PC-3 (cell line): ENCODE measurements around the gene USH1G. TPM values are rescaled to one million over a fixed set of nuclear protein-coding genes. Genes with fewer than 3 reads are reported as not detected.

Source experiments
- ATAC-seq: fragments of 200-7000 bp; cut with Tn5 transposase; 2 replicates; pipeline ENCODE4 v1.9.1; 2020; ENCODE audit warnings: mild to moderate bottlenecking, moderate library complexity
- BruUV-seq: library from RNA; stranded (reverse); fragments of 400-500 nt; replicated peaks from 2 replicates; lab custom pipeline; 2021; lab: Mats Ljungman, UMichigan
- CTCF ChIA-PET: fragments of 300-600 bp; sonication (Branson Sonifier 250); formaldehyde crosslinking; loops from one replicate; lab custom pipeline; 2022; ENCODE audit warnings: antibody characterized with exemption; lab: Charles Lee
- POLR2A ChIA-PET: fragments of 300-600 bp; sonication (Branson Sonifier 250); formaldehyde crosslinking; loops from one replicate; lab custom pipeline; 2022; ENCODE audit warnings: antibody characterized with exemption; ENCODE audit not compliant: unreplicated experiment; lab: Charles Lee
- DNase-seq: peaks from one replicate; pipeline ENCODE4 v3.0.0-alpha.2; 2015
- H2AFZ ChIP-seq: fragments of 300-600 bp; sonication (generic); 2 replicates; pipeline ENCODE4 v1.6.0; 2016; ENCODE audit warnings: antibody characterized with exemption, low read length
- H3F3A ChIP-seq: fragments of 300-600 bp; sonication (generic); one replicate; pipeline ENCODE4 v1.6.0; 2017; ENCODE audit warnings: antibody characterized with exemption, low read length, control low read depth, mild to moderate bottlenecking; ENCODE audit not compliant: unreplicated experiment
- H3K27ac ChIP-seq: fragments of 300-600 bp; sonication (generic); 2 replicates; pipeline ENCODE4 v1.5.1; 2016; ENCODE audit warnings: mild to moderate bottlenecking, low read length
- H3K27me3 ChIP-seq: fragments of 300-600 bp; sonication (generic); 2 replicates; pipeline ENCODE4 v1.6.1; 2016; ENCODE audit warnings: low read length, mixed read lengths
- H3K36me3 ChIP-seq: fragments of 300-600 bp; sonication (generic); 2 replicates; pipeline ENCODE4 v1.6.1; 2016; ENCODE audit warnings: low read depth, mixed run types, low read length, mixed read lengths
- H3K4me1 ChIP-seq: fragments of 300-600 bp; sonication (generic); 2 replicates; pipeline ENCODE4 v1.5.1; 2016; ENCODE audit warnings: low read length; ENCODE audit not compliant: insufficient read depth
- H3K4me2 ChIP-seq: fragments of 300-600 bp; sonication (generic); 2 replicates; pipeline ENCODE4 v1.6.0; 2016; ENCODE audit warnings: low read length
- H3K4me3 ChIP-seq: fragments of 300-600 bp; sonication (generic); 2 replicates; pipeline ENCODE4 v1.5.1; 2016; ENCODE audit warnings: mild to moderate bottlenecking, low read length, mixed read lengths
- H3K79me2 ChIP-seq: fragments of 300-600 bp; sonication (generic); 2 replicates; pipeline ENCODE4 v1.6.1; 2017; ENCODE audit warnings: low read length, mixed read lengths
- H3K9ac ChIP-seq: fragments of 300-600 bp; sonication (generic); 2 replicates; pipeline ENCODE4 v1.6.0; 2016; ENCODE audit warnings: mild to moderate bottlenecking, low read length
- H3K9me2 ChIP-seq: fragments of 300-600 bp; sonication (generic); replicated peaks from 2 replicates; pipeline ENCODE4 v1.6.1; 2016; ENCODE audit warnings: mixed run types, low read length, mixed read lengths
- H3K9me3 ChIP-seq: fragments of 300-600 bp; sonication (generic); 2 replicates; pipeline ENCODE4 v1.6.1; 2016; ENCODE audit warnings: low read length, mixed read lengths
- H4K20me1 ChIP-seq: fragments of 300-600 bp; sonication (generic); 2 replicates; pipeline ENCODE4 v1.6.1; 2016; ENCODE audit warnings: low read length, mixed read lengths
- CTCF ChIP-seq: fragments of 300-600 bp; sonication (generic); conservative IDR thresholded peaks from 2 replicates; pipeline ENCODE4 v1.5.1; 2017; ENCODE audit warnings: antibody characterized with exemption, low read depth, mild to moderate bottlenecking, low read length
- EZH2 ChIP-seq: fragments of 300-600 bp; sonication (generic); IDR thresholded peaks from one replicate; pipeline ENCODE4 v1.6.1; 2017; ENCODE audit warnings: antibody characterized with exemption, mild to moderate bottlenecking, low read length; ENCODE audit not compliant: unreplicated experiment
- EZH2phosphoT487 ChIP-seq: fragments of 300-600 bp; sonication (generic); IDR thresholded peaks from 2 replicates; pipeline ENCODE4 v1.6.1; 2018; ENCODE audit warnings: mild to moderate bottlenecking, antibody characterized with exemption, low read length, borderline replicate concordance
- intact Hi-C: fragments of 100-400 bp; cut with micrococcal nuclease; formaldehyde crosslinking; loops from 2 replicates; pipeline ENCODE4 v1.9.0; 2023
- total RNA-seq: library from RNA; depleted of rRNA; stranded (reverse); fragments of >200 nt; gene quantifications from 2 replicates; pipeline ENCODE4 v1.2.3, GENCODE V29; 2014

The USH1G gene
- total RNA-seq, 1 experiment from 2014 or later: 0.04 TPM

- Histone ChIP-seq H3K79me2 (no peaks in the 10 kb centered on the region), H2AFZ (no peak overlapping the region), H3K4me3 (no peak overlapping the region), H4K20me1 (no peaks in the 10 kb centered on the region), H3F3A (no peaks in the 10 kb centered on the region), H3K4me1 (peaks cover 6% of the 10 kb centered on the region), H3K9ac (no peak overlapping the region), H3K4me2 (no peak overlapping the region), H3K27ac (no peak overlapping the region), H3K9me3 (no peaks in the 10 kb centered on the region), H3K27me3 (peaks cover 34% of the 10 kb centered on the region), H3K9me2 (no peaks in the 10 kb centered on the region), H3K36me3 (no peaks in the 10 kb centered on the region)
- no TSS peak for BruUV-seq
- no peak for DNase-seq
- ChIA-PET CTCF (interaction anchor here (0.6 kb wide), 1 partner anchor 65 kb away, joined by 3 read pairs; no protein-coding TSS in a partner anchor), POLR2A (interaction anchor here (0.6 kb wide), 1 partner anchor 72 kb away, joined by 3 read pairs; no protein-coding TSS in a partner anchor)
- no peak for ATAC-seq
- TF ChIP-seq CTCF (no peak), EZH2 (no peak), EZH2phosphoT487 (no peak)
- intact Hi-C loops: no loop called here
Measured at GRCh38 chr17:74938194-74938950, 15.3 kb upstream of the USH1G start.

GRCh38 chr17:74937064-74938051 lies 14.3 kb upstream of the USH1G start:
- H3K9ac ChIP-seq: no peak overlapping the region
- no peaks in the 10 kb centered on the region for H3K79me2 ChIP-seq
- no peak overlapping the region for H3K4me3 ChIP-seq
- no peak overlapping the region for H2AFZ ChIP-seq
- H3K9me3 ChIP-seq: no peaks in the 10 kb centered on the region
- DNase-seq: peak; percentile 27
- TF ChIP-seq CTCF (no peak), EZH2 (no peak), EZH2phosphoT487 (no peak)
- H3K27me3 ChIP-seq: peaks cover 34% of the 10 kb centered on the region
- no peak for ATAC-seq
- H3K4me1 ChIP-seq: no peaks in the 10 kb centered on the region
- no peaks in the 10 kb centered on the region for H3K36me3 ChIP-seq
- ChIA-PET POLR2A (no interaction called here), CTCF (interaction anchor here (1.1 kb wide), 1 partner anchor 13 kb away, joined by 3 read pairs; the partner anchor contains the start of gene OTOP2)
- H3F3A ChIP-seq: no peaks in the 10 kb centered on the region
- H4K20me1 ChIP-seq: no peaks in the 10 kb centered on the region
- H3K9me2 ChIP-seq: no peaks in the 10 kb centered on the region
- no TSS peak for BruUV-seq
- no peak overlapping the region for H3K4me2 ChIP-seq
- H3K27ac ChIP-seq: no peak overlapping the region
- intact Hi-C loops: no loop called here
